GM18861 (cell line): ENCODE data around the gene PEAK1.
"Not testable (repeated sequence)": the region's sequence is repeated elsewhere in the genome, so short reads cannot be mapped to it uniquely, and the experiment has no call there.

ENCODE experiments used
- ATAC-seq: cut with Tn5 transposase; IDR thresholded peaks from one replicate; pipeline ENCODE4 v1.9.1; 2021; ENCODE audit not compliant: unreplicated experiment

PEAK1 gene

GRCh38 chr15:77183066-77183465 lies 236.8 kb downstream of the PEAK1 start:
- ATAC-seq, result no peak

- peak; percentile 48 for ATAC-seq
Measured at GRCh38 chr15:77181305-77182074, 238.4 kb downstream of the PEAK1 start.

- ATAC-seq, result no peak
Measured at GRCh38 chr15:77180757-77181156, 239.1 kb downstream of the PEAK1 start.

- no peak for ATAC-seq
Measured at GRCh38 chr15:77180270-77180669, 239.6 kb downstream of the PEAK1 start.

GRCh38 chr15:77179541-77179998 lies 240.3 kb downstream of the PEAK1 start:
- ATAC-seq, result peak; percentile 47

- ATAC-seq, result no peak
Measured at GRCh38 chr15:77178411-77178810, 241.5 kb downstream of the PEAK1 start.

- ATAC-seq, result not testable (repeated sequence)
Measured at GRCh38 chr15:77176148-77176547, 243.8 kb downstream of the PEAK1 start.

GRCh38 chr15:77173487-77173886 lies 246.4 kb downstream of the PEAK1 start:
- ATAC-seq, result no peak

- no peak for ATAC-seq
Measured at GRCh38 chr15:77171221-77171967, 248.5 kb downstream of the PEAK1 start.

GRCh38 chr15:77168616-77169015 lies 251.3 kb downstream of the PEAK1 start:
- no peak for ATAC-seq

- no peak for ATAC-seq
Measured at GRCh38 chr15:77168141-77168540, 251.8 kb downstream of the PEAK1 start.

- no peak for ATAC-seq
Measured at GRCh38 chr15:77167406-77167805, 252.5 kb downstream of the PEAK1 start.

GRCh38 chr15:77163781-77164384 lies 256.0 kb downstream of the PEAK1 start:
- no peak for ATAC-seq

GRCh38 chr15:77162872-77163633 lies 256.9 kb downstream of the PEAK1 start:
- no peak for ATAC-seq

GRCh38 chr15:77160562-77161478 lies 259.1 kb downstream of the PEAK1 start:
- no peak for ATAC-seq

- not testable (repeated sequence) for ATAC-seq
Measured at GRCh38 chr15:77156000-77156399, 263.9 kb downstream of the PEAK1 start.

GRCh38 chr15:77148191-77148590 lies 271.7 kb downstream of the PEAK1 start:
- ATAC-seq, result no peak

- no peak for ATAC-seq
Measured at GRCh38 chr15:77145370-77145769, 274.5 kb downstream of the PEAK1 start.

GRCh38 chr15:77144492-77145070 lies 275.3 kb downstream of the PEAK1 start:
- no peak for ATAC-seq

GRCh38 chr15:77144026-77144425 lies 275.9 kb downstream of the PEAK1 start:
- ATAC-seq, result no peak
